ENCODE measurements around the gene PDE5A. TPM values are rescaled to one million over a fixed set of nuclear protein-coding genes. Genes with fewer than 3 reads are reported as not detected.

PDE5A gene
- total RNA-seq, 1 donor from 2014 or later: 58.0 TPM

DNA sequence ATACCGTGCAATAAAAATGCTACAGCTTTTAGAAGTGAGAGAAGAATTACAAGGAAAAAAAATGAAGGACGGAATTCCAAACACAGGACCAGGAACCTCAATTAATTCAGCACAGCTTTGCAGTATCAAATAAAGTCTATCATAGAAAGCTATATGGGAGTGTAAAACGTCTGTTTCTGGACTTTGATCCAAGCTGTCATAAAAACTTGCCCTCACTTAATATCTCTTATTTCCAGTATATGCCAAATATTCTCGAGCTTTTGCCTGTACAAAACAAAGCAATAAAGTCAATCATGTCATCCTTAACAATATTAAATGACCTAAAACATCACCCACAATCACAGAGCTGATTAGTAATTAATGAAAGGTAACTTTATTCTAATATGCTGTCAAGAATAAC is 4.2 kb downstream of the PDE5A start:
- DNase-seq: no peak
- Histone ChIP-seq H3K4me3 (peak overlapping the region; percentile 80), H3K9me3 (no peaks in the 10 kb centered on the region), H3K27ac (peak overlapping the region; percentile 38), H3K36me3 (no peaks in the 10 kb centered on the region), H3K4me1 (peaks cover 2% of the 10 kb centered on the region), H3K27me3 (peaks cover 4% of the 10 kb centered on the region)
- intact Hi-C loops (cut with DNase I): no loop called here
- TF ChIP-seq, protein P1, sequence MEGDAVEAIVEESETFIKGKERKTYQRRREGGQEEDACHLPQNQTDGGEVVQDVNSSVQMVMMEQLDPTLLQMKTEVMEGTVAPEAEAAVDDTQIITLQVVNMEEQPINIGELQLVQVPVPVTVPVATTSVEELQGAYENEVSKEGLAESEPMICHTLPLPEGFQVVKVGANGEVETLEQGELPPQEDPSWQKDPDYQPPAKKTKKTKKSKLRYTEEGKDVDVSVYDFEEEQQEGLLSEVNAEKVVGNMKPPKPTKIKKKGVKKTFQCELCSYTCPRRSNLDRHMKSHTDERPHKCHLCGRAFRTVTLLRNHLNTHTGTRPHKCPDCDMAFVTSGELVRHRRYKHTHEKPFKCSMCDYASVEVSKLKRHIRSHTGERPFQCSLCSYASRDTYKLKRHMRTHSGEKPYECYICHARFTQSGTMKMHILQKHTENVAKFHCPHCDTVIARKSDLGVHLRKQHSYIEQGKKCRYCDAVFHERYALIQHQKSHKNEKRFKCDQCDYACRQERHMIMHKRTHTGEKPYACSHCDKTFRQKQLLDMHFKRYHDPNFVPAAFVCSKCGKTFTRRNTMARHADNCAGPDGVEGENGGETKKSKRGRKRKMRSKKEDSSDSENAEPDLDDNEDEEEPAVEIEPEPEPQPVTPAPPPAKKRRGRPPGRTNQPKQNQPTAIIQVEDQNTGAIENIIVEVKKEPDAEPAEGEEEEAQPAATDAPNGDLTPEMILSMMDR (IDR thresholded peaks at IDR 0.05): no peak
- ATAC-seq: no peak

DNA sequence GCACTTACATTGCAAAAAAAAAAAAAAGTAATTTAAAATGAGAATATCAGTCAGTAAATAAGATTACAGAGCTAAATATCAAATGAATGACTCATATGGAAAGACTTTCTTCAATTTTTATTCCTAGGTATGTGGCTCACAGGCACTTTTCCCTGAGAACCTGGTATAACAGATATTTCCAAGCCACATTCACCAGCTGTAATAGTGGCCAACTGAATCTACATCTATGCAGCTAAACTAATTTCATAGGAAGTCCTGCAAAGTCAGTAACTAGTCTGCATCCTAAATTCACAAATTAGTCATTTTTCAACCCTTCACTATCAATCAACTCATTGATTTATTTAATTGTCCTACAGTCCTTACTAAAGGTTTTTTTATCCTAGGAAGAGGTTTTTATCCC is 5.6 kb downstream of the PDE5A start:
- Histone ChIP-seq H3K4me3 (no peak overlapping the region), H3K36me3 (no peaks in the 10 kb centered on the region), H3K27ac (no peak overlapping the region), H3K9me3 (no peaks in the 10 kb centered on the region), H3K4me1 (no peaks in the 10 kb centered on the region), H3K27me3 (peaks cover 4% of the 10 kb centered on the region)
- TF ChIP-seq, protein P1 (IDR thresholded peaks at IDR 0.05): no peak
- ATAC-seq: no peak
- DNase-seq: no peak
- intact Hi-C loops (cut with DNase I): no loop called here

DNA sequence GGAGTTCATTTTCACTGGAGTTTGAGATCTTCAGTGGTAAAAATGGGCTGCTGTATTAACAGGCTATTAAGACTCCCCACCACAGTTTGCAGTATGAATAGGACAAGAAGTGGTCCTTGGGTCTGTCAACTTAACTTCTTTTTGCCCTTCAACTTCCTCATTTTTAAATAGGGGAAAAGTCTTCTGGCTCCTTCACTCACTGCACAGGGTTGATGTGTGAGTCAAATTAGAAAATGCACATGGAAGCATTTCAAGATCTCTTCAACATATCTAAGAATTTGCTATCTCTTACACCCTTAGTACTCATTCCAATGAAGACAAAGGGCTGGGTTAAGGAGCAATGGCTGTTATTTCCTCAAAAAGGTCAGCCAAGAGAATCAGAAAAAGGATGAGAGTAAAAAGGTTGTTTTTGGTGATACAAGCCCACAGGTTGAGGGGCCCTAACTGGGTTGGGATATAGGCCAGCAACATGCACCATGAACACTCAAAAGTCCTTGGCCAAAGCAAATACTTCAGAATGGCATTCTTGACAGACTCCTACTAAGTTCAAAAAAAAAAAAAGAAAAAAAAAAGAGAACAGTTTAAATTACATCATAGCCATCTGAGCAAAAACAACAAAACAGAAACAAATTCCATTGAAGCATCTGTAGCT is 13.4 kb downstream of the PDE5A start:
- Histone ChIP-seq H3K4me1 (peaks cover 6% of the 10 kb centered on the region), H3K27me3 (no peaks in the 10 kb centered on the region), H3K27ac (no peak overlapping the region), H3K36me3 (no peaks in the 10 kb centered on the region), H3K9me3 (no peaks in the 10 kb centered on the region), H3K4me3 (no peak overlapping the region)
- DNase-seq: no peak
- peak; percentile 69 for ATAC-seq
- TF ChIP-seq, protein P1 (IDR thresholded peaks at IDR 0.05): no peak
- intact Hi-C loops (cut with DNase I): loop anchor here (5.0 kb wide), 1 partner anchor 63 kb away; no protein-coding TSS in a partner anchor

DNA sequence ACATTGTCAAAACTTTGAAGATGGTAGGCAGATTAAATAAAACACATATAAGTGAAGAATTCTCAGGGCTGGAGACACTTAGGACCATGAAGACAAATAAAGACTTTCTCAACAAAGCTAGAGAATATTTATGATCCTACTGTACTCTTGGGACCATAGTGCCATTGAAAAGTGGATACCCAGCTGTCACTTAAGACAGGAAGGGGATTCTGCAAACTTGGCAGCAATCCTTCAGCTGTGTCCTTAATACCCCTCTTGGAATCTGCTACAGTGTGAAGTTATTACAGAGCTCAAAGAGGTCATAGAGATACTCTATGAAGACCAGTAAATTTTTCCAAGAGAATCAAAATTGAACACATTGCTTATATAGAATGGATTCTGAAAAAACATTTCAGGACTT is 24.3 kb downstream of the PDE5A start:
- intact Hi-C loops (cut with DNase I): no loop called here
- DNase-seq: no peak
- no peaks in the 10 kb centered on the region for H3K4me1 ChIP-seq
- TF ChIP-seq, protein P1 (IDR thresholded peaks at IDR 0.05): no peak
- no peaks in the 10 kb centered on the region for H3K27me3 ChIP-seq
- H3K9me3 ChIP-seq: no peaks in the 10 kb centered on the region
- ATAC-seq: no peak
- H3K4me3 ChIP-seq: no peak overlapping the region
- no peak overlapping the region for H3K27ac ChIP-seq
- no peaks in the 10 kb centered on the region for H3K36me3 ChIP-seq

DNA sequence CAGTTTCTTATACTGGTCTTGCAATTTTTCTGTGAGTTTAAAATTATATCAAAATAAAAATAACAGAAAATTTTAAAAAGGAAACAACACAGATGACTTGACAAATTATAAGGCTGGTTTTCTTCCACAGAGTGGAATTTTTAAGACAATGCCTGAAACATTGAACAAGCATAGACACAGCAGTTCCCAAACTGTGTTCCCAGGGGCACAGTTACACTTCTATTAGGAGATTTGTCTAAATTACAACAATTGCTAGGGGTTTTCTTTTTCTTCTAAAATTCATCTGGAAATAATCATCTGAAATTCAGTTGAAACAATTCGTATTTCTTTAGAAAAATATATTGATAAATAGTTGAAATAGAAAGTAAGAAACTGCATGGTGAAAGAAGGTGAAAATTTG is 26.2 kb downstream of the PDE5A start:
- H3K9me3 ChIP-seq: no peaks in the 10 kb centered on the region
- no peak for DNase-seq
- H3K27me3 ChIP-seq: no peaks in the 10 kb centered on the region
- H3K4me3 ChIP-seq: no peak overlapping the region
- TF ChIP-seq, protein P1 (IDR thresholded peaks at IDR 0.05): no peak
- no peak for ATAC-seq
- no peak overlapping the region for H3K27ac ChIP-seq
- no peaks in the 10 kb centered on the region for H3K4me1 ChIP-seq
- H3K36me3 ChIP-seq: no peaks in the 10 kb centered on the region
- intact Hi-C loops (cut with DNase I): no loop called here

DNA sequence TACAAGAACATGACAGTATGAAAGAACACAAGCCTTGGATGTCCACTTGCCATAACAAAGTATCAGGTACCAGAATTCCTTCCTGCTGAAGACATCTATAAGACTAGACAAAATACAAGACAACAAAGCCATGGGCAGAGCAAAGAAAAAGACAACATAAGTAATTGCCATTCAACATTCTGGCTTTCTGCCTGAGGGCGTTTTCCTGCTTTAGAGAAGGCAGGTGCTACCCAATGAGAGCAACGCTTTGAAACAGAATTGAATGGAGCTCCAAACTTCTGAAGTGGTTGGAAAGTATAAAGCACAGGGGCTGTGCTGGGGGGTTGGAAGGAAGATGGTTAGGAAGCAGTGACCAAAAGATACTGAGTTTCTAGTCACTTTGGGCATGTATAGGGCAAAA is 30.1 kb downstream of the PDE5A start:
- no peaks in the 10 kb centered on the region for H3K4me1 ChIP-seq
- DNase-seq (no peak), ATAC-seq (no peak)
- intact Hi-C loops (cut with DNase I): no loop called here
- TF ChIP-seq, protein P1 (IDR thresholded peaks at IDR 0.05): no peak
- H3K27me3 ChIP-seq: no peaks in the 10 kb centered on the region
- H3K36me3 ChIP-seq: no peaks in the 10 kb centered on the region
- H3K9me3 ChIP-seq: no peaks in the 10 kb centered on the region
- H3K27ac ChIP-seq: no peak overlapping the region
- no peak overlapping the region for H3K4me3 ChIP-seq
